HEK293 (cell line): ENCODE results near the gene PPIL3.

ENCODE experiments used
- ATF2 ChIP-seq: fragments of 450-650 bp; formaldehyde crosslinking; IDR thresholded peaks from 2 replicates; pipeline ENCODE4 v1.5.1; 2016; ENCODE audit warnings: missing biosample characterization, missing genetic modification characterization, low read depth
- GFI1B ChIP-seq: fragments of 450-650 bp; formaldehyde crosslinking; IDR thresholded peaks from 2 replicates; pipeline ENCODE4 v1.5.1; 2016; ENCODE audit warnings: missing biosample characterization, missing genetic modification characterization
- GLIS1 ChIP-seq: fragments of 450-650 bp; formaldehyde crosslinking; IDR thresholded peaks from 2 replicates; pipeline ENCODE4 v1.5.1; 2016; ENCODE audit warnings: missing biosample characterization, missing genetic modification characterization
- GLIS2 ChIP-seq: fragments of 450-650 bp; formaldehyde crosslinking; IDR thresholded peaks from 2 replicates; pipeline ENCODE4 v1.5.1; 2016; ENCODE audit warnings: missing biosample characterization, missing genetic modification characterization
- KLF16 ChIP-seq: fragments of 450-650 bp; formaldehyde crosslinking; IDR thresholded peaks from 2 replicates; pipeline ENCODE4 v1.5.1; 2017; ENCODE audit warnings: missing biosample characterization, missing genetic modification characterization
- OVOL3 ChIP-seq: fragments of 450-650 bp; formaldehyde crosslinking; IDR thresholded peaks from 2 replicates; pipeline ENCODE4 v1.5.1; 2016; ENCODE audit warnings: missing biosample characterization, missing genetic modification characterization
- REPIN1 ChIP-seq: fragments of 450-650 bp; formaldehyde crosslinking; IDR thresholded peaks from 2 replicates; pipeline ENCODE4 v1.5.1; 2017; ENCODE audit warnings: missing biosample characterization, missing genetic modification characterization, low read depth
- REST ChIP-seq: fragments of 450-650 bp; formaldehyde crosslinking; IDR thresholded peaks from 2 replicates; pipeline ENCODE4 v1.5.1; 2016; ENCODE audit warnings: missing biosample characterization, missing genetic modification characterization
- WT1 ChIP-seq: fragments of 450-650 bp; formaldehyde crosslinking; IDR thresholded peaks from 2 replicates; pipeline ENCODE4 v1.5.1; 2016; ENCODE audit warnings: missing biosample characterization, missing genetic modification characterization
- ZBTB11 ChIP-seq: fragments of 450-650 bp; formaldehyde crosslinking; conservative IDR thresholded peaks from 2 replicates; pipeline ENCODE4 v1.5.1; 2016; ENCODE audit warnings: low read depth, missing biosample characterization, missing genetic modification characterization
- ZBTB21 ChIP-seq: fragments of 450-650 bp; formaldehyde crosslinking; IDR thresholded peaks from 2 replicates; pipeline ENCODE4 v1.5.1; 2017; ENCODE audit warnings: missing biosample characterization, missing genetic modification characterization
- ZFP3 ChIP-seq: fragments of 450-650 bp; formaldehyde crosslinking; IDR thresholded peaks from 2 replicates; pipeline ENCODE4 v1.5.1; 2016; ENCODE audit warnings: low read depth, missing biosample characterization, missing genetic modification characterization
- ZFP69B ChIP-seq: fragments of 450-650 bp; formaldehyde crosslinking; IDR thresholded peaks from 2 replicates; pipeline ENCODE4 v1.5.1; 2016; ENCODE audit warnings: missing biosample characterization, missing genetic modification characterization
- ZNF121 ChIP-seq: fragments of 450-650 bp; formaldehyde crosslinking; IDR thresholded peaks from 2 replicates; pipeline ENCODE4 v1.5.1; 2016; ENCODE audit warnings: missing biosample characterization, missing genetic modification characterization
- ZNF19 ChIP-seq: fragments of 450-650 bp; formaldehyde crosslinking; IDR thresholded peaks from 2 replicates; pipeline ENCODE4; 2016; ENCODE audit warnings: missing biosample characterization, missing genetic modification characterization, low read depth
- ZNF248 ChIP-seq: fragments of 450-650 bp; formaldehyde crosslinking; IDR thresholded peaks from 2 replicates; pipeline ENCODE4 v1.5.1; 2017; ENCODE audit warnings: missing biosample characterization, missing genetic modification characterization
- ZNF280D ChIP-seq: fragments of 450-650 bp; formaldehyde crosslinking; IDR thresholded peaks from 2 replicates; pipeline ENCODE4 v1.5.1; 2016; ENCODE audit warnings: missing biosample characterization, missing genetic modification characterization
- ZNF324 ChIP-seq: fragments of 450-650 bp; formaldehyde crosslinking; IDR thresholded peaks from 2 replicates; pipeline ENCODE4 v1.5.1; 2016; ENCODE audit warnings: missing biosample characterization, missing genetic modification characterization
- ZNF366 ChIP-seq: fragments of 450-650 bp; formaldehyde crosslinking; conservative IDR thresholded peaks from 2 replicates; pipeline ENCODE4 v1.5.1; 2016; ENCODE audit warnings: missing biosample characterization, missing genetic modification characterization
- ZNF529 ChIP-seq: fragments of 450-650 bp; formaldehyde crosslinking; IDR thresholded peaks from 2 replicates; pipeline ENCODE4 v1.5.1; 2017; ENCODE audit warnings: missing genetic modification characterization, missing biosample characterization; ENCODE audit not compliant: insufficient replicate concordance
- ZNF596 ChIP-seq: fragments of 450-650 bp; IDR thresholded peaks from 2 replicates; pipeline ENCODE4 v1.5.0; 2018; ENCODE audit warnings: missing biosample characterization, mild to moderate bottlenecking, missing genetic modification characterization, moderate library complexity
- ZNF600 ChIP-seq: fragments of 450-650 bp; formaldehyde crosslinking; IDR thresholded peaks from 2 replicates; pipeline ENCODE4 v1.5.1; 2016; ENCODE audit warnings: missing biosample characterization, missing genetic modification characterization
- ZNF629 ChIP-seq: fragments of 450-650 bp; formaldehyde crosslinking; IDR thresholded peaks from 2 replicates; pipeline ENCODE4 v1.5.1; 2017; ENCODE audit warnings: missing biosample characterization, missing genetic modification characterization
- ZNF654 ChIP-seq: fragments of 450-650 bp; formaldehyde crosslinking; IDR thresholded peaks from 2 replicates; pipeline ENCODE4 v1.5.1; 2016; ENCODE audit warnings: low read depth, missing biosample characterization, missing genetic modification characterization
- ZNF76 ChIP-seq: fragments of 450-650 bp; formaldehyde crosslinking; IDR thresholded peaks from 2 replicates; pipeline ENCODE4; 2016; ENCODE audit warnings: low read depth, missing biosample characterization, missing genetic modification characterization, borderline replicate concordance
- ZNF837 ChIP-seq: fragments of 450-650 bp; formaldehyde crosslinking; IDR thresholded peaks from 2 replicates; pipeline ENCODE4 v1.5.1; 2016; ENCODE audit warnings: missing biosample characterization, missing genetic modification characterization
- ZSCAN23 ChIP-seq: fragments of 450-650 bp; formaldehyde crosslinking; IDR thresholded peaks from 2 replicates; pipeline ENCODE4 v1.5.1; 2016; ENCODE audit warnings: missing biosample characterization, missing genetic modification characterization
- ZSCAN5A ChIP-seq: fragments of 450-650 bp; formaldehyde crosslinking; IDR thresholded peaks from 2 replicates; pipeline ENCODE4 v1.5.1; 2016; ENCODE audit warnings: missing biosample characterization, missing genetic modification characterization
- ZXDB ChIP-seq: fragments of 450-650 bp; formaldehyde crosslinking; IDR thresholded peaks from 2 replicates; pipeline ENCODE4 v1.5.1; 2016; ENCODE audit warnings: missing biosample characterization, missing genetic modification characterization

The PPIL3 gene

GRCh38 chr2:200862532-200863000, 26.3 kb downstream of the PPIL3 start (continued):
- TF ChIP-seq REST, result no peak
- TF ChIP-seq ZNF600 (tag by site-specific recombination), result peak; percentile 62
- peak; percentile 94 for TF ChIP-seq ZNF629 (tag by site-specific recombination)
- no peak for TF ChIP-seq ZFP3 (tag by site-specific recombination)
- no peak for TF ChIP-seq ZSCAN5A (tag by site-specific recombination)
- no peak for TF ChIP-seq ZNF837 (tag by site-specific recombination)
- no peak for TF ChIP-seq ZNF596 (tag by site-specific recombination)
- TF ChIP-seq KLF16 (tag by site-specific recombination), result 0 out of 2 replicates have a peak, but pooled peaks have one; percentile 14
- no peak for TF ChIP-seq ZNF280D (tag by site-specific recombination)
- 0 out of 2 replicates have a peak, but pooled peaks have one; percentile 6 for TF ChIP-seq WT1 (tag by site-specific recombination)
- TF ChIP-seq OVOL3 (tag by site-specific recombination), result peak; percentile 49; the same call in 1 of the 2 replicates
- no peak for TF ChIP-seq ZBTB11
- TF ChIP-seq ZNF248, result no peak
- TF ChIP-seq GLIS2 (tag by site-specific recombination), result no peak
- no peak for TF ChIP-seq REPIN1 (tag by site-specific recombination)
- TF ChIP-seq ATF2 (tag by site-specific recombination), result peak; percentile 86
- TF ChIP-seq ZXDB, result peak; percentile 17; the same call in 1 of the 2 replicates
- no peak for TF ChIP-seq ZNF654 (tag by site-specific recombination)
- peak; percentile 74; the same call in 1 of the 2 replicates for TF ChIP-seq ZBTB21
- TF ChIP-seq GLIS1, result no peak
- TF ChIP-seq ZNF529, result no peak
- 0 out of 2 replicates have a peak, but pooled peaks have one; percentile 14 for TF ChIP-seq ZNF366 (tag by site-specific recombination)
- TF ChIP-seq ZNF324, result 0 out of 2 replicates have a peak, but pooled peaks have one; percentile 53
- TF ChIP-seq ZNF76, result no peak
- no peak for TF ChIP-seq ZNF121 (tag by site-specific recombination)
- TF ChIP-seq ZSCAN23 (tag by site-specific recombination), result no peak
- peak; percentile 69 for TF ChIP-seq GFI1B (tag by site-specific recombination)
- no peak for TF ChIP-seq ZNF19 (tag by site-specific recombination)
- TF ChIP-seq ZFP69B (tag by site-specific recombination), result no peak
- TF ChIP-seq, all 188 proteins: peak for 22
